GM23338 (cell line): Measurements from ENCODE around the gene PPIF. TPM values are rescaled to one million over a fixed set of nuclear protein-coding genes. Genes with fewer than 3 reads are reported as not detected.

Experiments
- ATAC-seq: fragments of 200-7000 bp; cut with Tn5 transposase; 3 replicates; pipeline ENCODE4 v1.9.1; 2020
- DNase-seq: peaks from one replicate; pipeline ENCODE4 v3.0.0-alpha.2; 2015; ENCODE audit warnings: low spot score
- H2AFZ ChIP-seq: fragments of 200-600 bp; sonication (generic); 2 replicates; pipeline ENCODE4 v1.8.0; 2016; ENCODE audit warnings: antibody characterized with exemption, mild to moderate bottlenecking, moderate library complexity
- H3F3A ChIP-seq: fragments of 200-600 bp; sonication (generic); replicated peaks from 2 replicates; pipeline ENCODE4 v1.8.0; 2017; ENCODE audit warnings: antibody characterized with exemption, mixed run types, low read depth
- H3K27ac ChIP-seq: fragments of 200-600 bp; sonication (generic); 2 replicates; pipeline ENCODE4 v1.6.1; 2016; ENCODE audit warnings: low read depth
- H3K27me3 ChIP-seq: fragments of 200-600 bp; sonication (generic); 2 replicates; pipeline ENCODE4 v1.8.0; 2016; ENCODE audit warnings: mild to moderate bottlenecking, mixed run types, moderate library complexity; ENCODE audit not compliant: insufficient read depth
- H3K36me3 ChIP-seq: fragments of 200-600 bp; sonication (generic); 2 replicates; pipeline ENCODE4 v1.8.0; 2016; ENCODE audit warnings: mild to moderate bottlenecking; ENCODE audit not compliant: insufficient read depth
- H3K4me1 ChIP-seq: fragments of 200-600 bp; sonication (generic); 2 replicates; pipeline ENCODE4 v1.8.0; 2016; ENCODE audit warnings: mild to moderate bottlenecking, moderate library complexity; ENCODE audit not compliant: insufficient read depth
- H3K4me2 ChIP-seq: fragments of 200-600 bp; sonication (generic); 2 replicates; pipeline ENCODE4 v1.7.1; 2017; ENCODE audit warnings: mixed run types
- H3K4me3 ChIP-seq: fragments of 200-600 bp; sonication (generic); 2 replicates; pipeline ENCODE4 v1.6.1; 2016; ENCODE audit warnings: mixed run types
- H3K79me2 ChIP-seq: fragments of 200-600 bp; sonication (generic); replicated peaks from 2 replicates; pipeline ENCODE4 v1.8.0; 2017; ENCODE audit warnings: mild to moderate bottlenecking; ENCODE audit not compliant: insufficient read depth
- H3K9me2 ChIP-seq: fragments of 200-600 bp; sonication (generic); 2 replicates; pipeline ENCODE4 v1.8.0; 2017; ENCODE audit not compliant: insufficient read depth
- H4K20me1 ChIP-seq: fragments of 200-600 bp; sonication (generic); replicated peaks from 2 replicates; pipeline ENCODE4 v1.8.0; 2017; ENCODE audit warnings: mild to moderate bottlenecking; ENCODE audit not compliant: insufficient read depth
- H3K27ac Mint-ChIP-seq: 2 replicates; pipeline ENCODE4 v1.8.0; 2020; ENCODE audit warnings: inconsistent platforms, mild to moderate bottlenecking, moderate library complexity, mixed read lengths
- H3K27me3 Mint-ChIP-seq: 3 replicates; pipeline ENCODE4 v1.8.0; 2022; ENCODE audit warnings: low read depth, mild to moderate bottlenecking, moderate library complexity, mixed read lengths, inconsistent platforms; ENCODE audit not compliant: insufficient read depth, poor library complexity
- H3K36me3 Mint-ChIP-seq: 3 replicates; pipeline ENCODE4 v1.8.0; 2021; ENCODE audit warnings: low read depth, mild to moderate bottlenecking, inconsistent platforms, moderate library complexity, mixed read lengths
- H3K4me1 Mint-ChIP-seq: 3 replicates; pipeline ENCODE4 v1.8.0; 2020; ENCODE audit warnings: mild to moderate bottlenecking, inconsistent platforms, mixed read lengths
- H3K4me3 Mint-ChIP-seq: 3 replicates; pipeline ENCODE4 v1.8.0; 2021; ENCODE audit warnings: moderate library complexity, mild to moderate bottlenecking, inconsistent platforms, mixed read lengths
- H3K9me3 Mint-ChIP-seq: 3 replicates; pipeline ENCODE4 v1.8.0; 2020; ENCODE audit warnings: moderate library complexity, mild to moderate bottlenecking, inconsistent platforms, mixed read lengths
- CREB1 ChIP-seq: fragments of 250-450 bp; sonication (Bioruptor Pico); IDR thresholded peaks from 2 replicates; pipeline ENCODE4 v1.5.0; 2020; ENCODE audit warnings: low read depth, mild to moderate bottlenecking, moderate library complexity
- CTCF ChIP-seq, 2 experiments: fragments of 200-600 bp in 1 of 2; sonication (generic) in 1 of 2; conservative IDR thresholded peaks; 2 replicates each; pipeline versions ENCODE4 v1.5.1 to v1.6.1; 2016 to 2017; ENCODE audit warnings: antibody characterized with exemption in 2 of 2, low read depth in 2 of 2, mild to moderate bottlenecking in 2 of 2, moderate library complexity in 1 of 2
- ETS1 ChIP-seq: IDR thresholded peaks from 2 replicates; pipeline ENCODE4 v1.6.1; 2016; ENCODE audit warnings: antibody characterized with exemption
- EZH2 ChIP-seq: fragments of 200-600 bp; sonication (generic); IDR thresholded peaks from one replicate; pipeline ENCODE4 v1.8.0; 2017; ENCODE audit warnings: antibody characterized with exemption, mild to moderate bottlenecking, low read depth; ENCODE audit not compliant: unreplicated experiment
- JUNB ChIP-seq: IDR thresholded peaks from one replicate; pipeline ENCODE4 v1.6.1; 2016; ENCODE audit warnings: antibody characterized with exemption; ENCODE audit not compliant: unreplicated experiment
- NANOG ChIP-seq: IDR thresholded peaks from 2 replicates; pipeline ENCODE4 v1.6.1; 2016; ENCODE audit warnings: antibody characterized with exemption, borderline replicate concordance
- POLR2AphosphoS5 ChIP-seq: IDR thresholded peaks from 2 replicates; pipeline ENCODE4 v1.6.1; 2016; ENCODE audit warnings: antibody characterized with exemption, low read depth
- REST ChIP-seq: IDR thresholded peaks from one replicate; pipeline ENCODE4 v1.6.1; 2018; ENCODE audit warnings: antibody characterized with exemption; ENCODE audit not compliant: unreplicated experiment
- ZNF114 ChIP-seq: fragments of 250-450 bp; sonication (Bioruptor Pico); IDR thresholded peaks from 2 replicates; pipeline ENCODE4 v1.5.0; 2020; ENCODE audit warnings: mild to moderate bottlenecking, moderate library complexity
- ZNF462 ChIP-seq: fragments of 250-450 bp; sonication (Bioruptor Pico); IDR thresholded peaks from 2 replicates; pipeline ENCODE4 v1.5.0; 2020; ENCODE audit warnings: mild to moderate bottlenecking, moderate library complexity
- polyA plus RNA-seq: library from polyadenylated mRNA; unstranded; fragments of >200 nt; fragmentation: Nextera tagmentation; extraction: Ambion mirVana; gene quantifications from 2 replicates; pipeline ENCODE4 v1.2.1, GENCODE V29; 2016
- total RNA-seq: library from RNA; depleted of rRNA; stranded (reverse); fragments of >200 nt; shearing (Covaris generic); gene quantifications from 2 replicates; pipeline ENCODE4 v1.2.3, GENCODE V29; 2014

Gene PPIF
- total and polyA plus RNA-seq, 2 experiments from 2014 or later = 32.1 to 43.6 TPM

GRCh38 chr10:79404231-79404609 lies 57.0 kb downstream of the PPIF start:
- no peaks in the 10 kb centered on the region for H3F3A ChIP-seq
- no peak overlapping the region; the same call in 1 of the 2 replicates for H3K27ac ChIP-seq
- peaks cover 12% of the 10 kb centered on the region for H3K27me3 Mint-ChIP-seq
- H3K4me3 Mint-ChIP-seq = no peak overlapping the region
- no peaks in the 10 kb centered on the region; the same call in 2 of the 3 replicates for H3K9me3 Mint-ChIP-seq
- H2AFZ ChIP-seq = no peak overlapping the region
- H3K36me3 ChIP-seq = no peaks in the 10 kb centered on the region
- no peaks in the 10 kb centered on the region for H3K27me3 ChIP-seq
- H3K79me2 ChIP-seq = no peaks in the 10 kb centered on the region
- no peaks in the 10 kb centered on the region for H3K9me2 ChIP-seq
- H3K4me3 ChIP-seq = no peak overlapping the region
- no peaks in the 10 kb centered on the region for H3K36me3 Mint-ChIP-seq
- peaks cover 15% of the 10 kb centered on the region for H3K4me1 ChIP-seq
- H4K20me1 ChIP-seq = no peaks in the 10 kb centered on the region
- DNase-seq = peak; percentile 41
- peak; percentile 14 for ATAC-seq
- H3K4me1 Mint-ChIP-seq = peaks cover 45% of the 10 kb centered on the region
- TF ChIP-seq JUNB (no peak), EZH2 (no peak), POLR2AphosphoS5 (no peak), NANOG (no peak), CREB1 (CRISPR knock-in tag) (no peak), ZNF114 (CRISPR knock-in tag) (no peak), REST (no peak), ZNF462 (no peak), ETS1 (no peak), CTCF (conservative IDR thresholded peaks at IDR 0.05; ENCODE audit: low read depth in 2 of 2) (no peak)
- H3K27ac Mint-ChIP-seq = no peak overlapping the region
- H3K4me2 ChIP-seq = peak overlapping the region; percentile 32; the same call in 1 of the 2 replicates
